Cardiac muscle cell (in vitro differentiated cells and primary cell): ENCODE results near the gene LRRK1. TPM values are rescaled to one million over a fixed set of nuclear protein-coding genes. Genes with fewer than 3 reads are reported as not detected.

Experiments
- DNase-seq, 2 donors: peaks; one replicate each; pipeline versions ENCODE4 v3.0.0 to v3.0.0-alpha.2; 2010 to 2017; ENCODE audit warnings: low read depth in 1 of 2, low spot score in 1 of 2
- H3K27ac ChIP-seq: fragments of 200-600 bp; sonication (generic); 2 replicates; pipeline ENCODE4 v1.5.1; 2016
- H3K27me3 ChIP-seq: fragments of 200-600 bp; sonication (generic); 2 replicates; pipeline ENCODE4 v1.6.0; 2016; ENCODE audit warnings: control low read depth
- H3K36me3 ChIP-seq: fragments of 200-600 bp; sonication (generic); 2 replicates; pipeline ENCODE4 v1.5.1; 2016; ENCODE audit warnings: control low read depth
- H3K4me1 ChIP-seq: fragments of 200-600 bp; sonication (generic); 2 replicates; pipeline ENCODE4 v1.8.1; 2017; ENCODE audit warnings: low read depth, mild to moderate bottlenecking, mixed run types
- H3K4me3 ChIP-seq: fragments of 200-600 bp; sonication (generic); 2 replicates; pipeline ENCODE4 v1.5.1; 2016; ENCODE audit warnings: mild to moderate bottlenecking
- H3K9me3 ChIP-seq: fragments of 200-600 bp; sonication (generic); 2 replicates; pipeline ENCODE4 v1.5.1; 2017; ENCODE audit warnings: low read depth, mild to moderate bottlenecking, control low read depth
- CTCF ChIP-seq: IDR thresholded peaks from 2 replicates; pipeline ENCODE4 v1.5.1; 2012; ENCODE audit warnings: low read depth, mild to moderate bottlenecking, low read length
- polyA plus RNA-seq: library from polyadenylated mRNA; unstranded; fragments of >200 nt; fragmentation: Nextera tagmentation; extraction: Ambion mirVana; gene quantifications from 2 replicates; pipeline ENCODE4 v1.2.1, GENCODE V29; 2016
- total RNA-seq: library from RNA; depleted of rRNA; stranded (reverse); fragments of >200 nt; gene quantifications from 2 replicates; pipeline ENCODE4 v1.2.3, GENCODE V29; 2016

LRRK1 gene
- total and polyA plus RNA-seq, 2 experiments from 2014 or later, result 0.12 to 1.0 TPM

GRCh38 chr15:100914876-100915275 is 4.3 kb upstream of the LRRK1 start:
- no peaks in the 10 kb centered on the region for H3K4me1 ChIP-seq
- no peak overlapping the region for H3K27ac ChIP-seq
- TF ChIP-seq CTCF, result peak; percentile 30
- H3K27me3 ChIP-seq, result peaks cover 36% of the 10 kb centered on the region
- no peaks in the 10 kb centered on the region for H3K9me3 ChIP-seq
- DNase-seq, result peak; percentile 31 to 50
- H3K36me3 ChIP-seq, result no peaks in the 10 kb centered on the region
- H3K4me3 ChIP-seq, result no peak overlapping the region

- no peaks in the 10 kb centered on the region for H3K36me3 ChIP-seq
- H3K9me3 ChIP-seq, result no peaks in the 10 kb centered on the region
- peaks cover 3% of the 10 kb centered on the region for H3K4me1 ChIP-seq
- no peak overlapping the region for H3K4me3 ChIP-seq
- peak; percentile 98 for TF ChIP-seq CTCF
- DNase-seq, result peak; percentile 76 to 80
- no peak overlapping the region for H3K27ac ChIP-seq
- H3K27me3 ChIP-seq, result peaks cover 69% of the 10 kb centered on the region
Observed at GRCh38 chr15:100918034-100918689, 995 bp upstream of the LRRK1 start.

- peaks cover 85% of the 10 kb centered on the region for H3K27me3 ChIP-seq
- no peaks in the 10 kb centered on the region for H3K9me3 ChIP-seq
- H3K4me3 ChIP-seq, result peak overlapping the region; percentile 11
- TF ChIP-seq CTCF, result no peak
- peak; percentile 23 to 40 for DNase-seq
- no peaks in the 10 kb centered on the region for H3K36me3 ChIP-seq
- H3K27ac ChIP-seq, result no peak overlapping the region
- peaks cover 3% of the 10 kb centered on the region for H3K4me1 ChIP-seq
Observed at GRCh38 chr15:100919481-100920405, 586 bp downstream of the LRRK1 start.

GRCh38 chr15:100920516-100921135 is 1.5 kb downstream of the LRRK1 start:
- Histone ChIP-seq H3K9me3 (no peaks in the 10 kb centered on the region), H3K4me1 (peaks cover 3% of the 10 kb centered on the region), H3K4me3 (no peak overlapping the region), H3K27me3 (peaks cover 87% of the 10 kb centered on the region), H3K36me3 (no peaks in the 10 kb centered on the region), H3K27ac (no peak overlapping the region)
- no peak for TF ChIP-seq CTCF
- DNase-seq, result peak in 1 of 2 donors; percentile 23

GRCh38 chr15:100922192-100923040 is 3.3 kb downstream of the LRRK1 start:
- H3K36me3 ChIP-seq, result no peaks in the 10 kb centered on the region
- H3K27ac ChIP-seq, result no peak overlapping the region
- peaks cover 76% of the 10 kb centered on the region for H3K27me3 ChIP-seq
- no peak for TF ChIP-seq CTCF
- no peak overlapping the region for H3K4me3 ChIP-seq
- H3K9me3 ChIP-seq, result no peaks in the 10 kb centered on the region
- no peak for DNase-seq
- H3K4me1 ChIP-seq, result peaks cover 3% of the 10 kb centered on the region
